Measurements from ENCODE around the gene CCDC3.

CCDC3 gene

DNA sequence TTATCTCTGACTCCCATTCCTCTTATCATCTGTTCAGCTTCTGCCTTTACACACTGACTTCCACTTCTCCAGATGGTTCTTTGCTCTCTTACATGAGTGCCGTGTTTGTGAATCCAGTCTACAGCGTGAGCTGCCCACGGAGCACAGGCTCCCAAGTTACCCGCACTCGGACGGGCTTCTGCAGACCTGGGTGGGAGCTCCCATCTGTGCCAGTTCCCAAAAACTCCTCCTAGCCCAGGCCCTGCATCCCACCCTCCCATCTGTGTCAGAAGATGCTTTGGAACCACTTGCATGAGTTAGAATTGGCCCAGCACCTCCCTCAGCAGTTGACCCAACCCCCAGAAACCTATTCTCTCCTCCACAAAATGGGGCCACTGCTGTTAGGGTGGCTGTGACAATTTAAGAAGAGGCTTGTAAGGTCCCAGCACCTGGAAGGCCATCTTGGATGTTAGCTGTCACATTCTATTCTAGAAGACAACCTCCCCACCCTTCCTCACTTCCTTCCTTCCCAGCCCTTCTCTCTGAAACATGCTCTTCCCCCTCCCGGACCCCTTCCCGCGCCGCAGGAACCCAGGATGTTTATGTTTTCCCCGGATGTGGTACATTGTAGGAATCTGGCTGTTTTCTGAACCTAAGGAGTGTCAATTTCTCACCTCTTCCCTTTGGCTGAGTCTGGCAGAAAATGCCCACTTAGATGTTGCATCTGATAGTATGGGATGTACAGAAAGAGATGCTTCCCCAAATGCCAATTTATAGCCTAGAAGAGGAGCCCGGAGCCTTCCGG lies 79.2 kb downstream of the CCDC3 start:
- DNase-seq (ENCODE audit: low read depth in 2 of 2), result no peak

GRCh38 chr10:12921163-12921562 lies 80.3 kb downstream of the CCDC3 start:
- no peak for DNase-seq (ENCODE audit: low read depth in 2 of 2)

DNA sequence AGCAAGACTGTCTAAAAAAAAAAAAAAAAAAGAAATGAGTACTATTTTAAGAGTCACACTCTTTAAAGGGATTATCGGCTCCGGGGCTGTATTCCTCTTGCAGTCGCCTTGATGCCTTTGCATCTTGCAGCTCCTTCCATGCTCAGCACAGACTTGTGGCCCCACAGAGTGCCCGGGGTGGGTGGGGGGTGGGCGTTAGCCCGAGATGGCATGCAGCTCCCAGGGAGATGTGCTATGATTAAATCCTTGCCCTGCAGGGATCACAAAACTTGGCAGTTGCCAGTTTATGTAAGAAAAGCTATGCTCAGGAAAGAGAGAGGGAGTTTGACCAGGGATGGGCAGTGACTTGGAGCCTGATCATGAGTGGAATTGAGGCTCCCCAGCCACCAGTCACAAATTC lies 81.9 kb downstream of the CCDC3 start:
- no peak for DNase-seq (ENCODE audit: low read depth in 2 of 2)

- no peak for DNase-seq (ENCODE audit: low read depth in 2 of 2)
These were observed 84.9 kb downstream of the CCDC3 start for GRCh38 chr10:12916587-12916986.

- DNase-seq (ENCODE audit: low read depth in 2 of 2), result no peak
These were observed 85.8 kb downstream of the CCDC3 start for GRCh38 chr10:12915637-12916168.

GRCh38 chr10:12914111-12914510 lies 87.4 kb downstream of the CCDC3 start:
- no peak for DNase-seq (ENCODE audit: low read depth in 2 of 2)

DNA sequence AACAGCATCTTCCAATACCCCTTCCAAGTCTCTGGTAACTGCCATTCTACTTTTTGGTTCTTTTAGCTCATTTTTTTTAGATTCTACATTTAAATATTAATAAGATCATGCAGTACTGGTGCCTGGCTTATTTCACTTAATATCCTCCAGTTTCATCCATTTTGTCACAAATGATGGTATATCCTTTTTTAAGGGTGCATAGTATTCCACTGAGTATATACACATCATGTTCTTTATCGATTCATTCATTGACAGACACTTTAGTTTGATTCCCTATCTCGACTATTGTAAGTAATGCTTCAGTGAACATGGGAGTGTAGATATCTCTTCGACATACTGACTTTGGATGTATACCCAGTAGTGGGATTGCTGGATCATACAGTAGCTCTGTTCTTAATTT lies 89.7 kb downstream of the CCDC3 start:
- DNase-seq (ENCODE audit: low read depth in 2 of 2), result no peak

DNA sequence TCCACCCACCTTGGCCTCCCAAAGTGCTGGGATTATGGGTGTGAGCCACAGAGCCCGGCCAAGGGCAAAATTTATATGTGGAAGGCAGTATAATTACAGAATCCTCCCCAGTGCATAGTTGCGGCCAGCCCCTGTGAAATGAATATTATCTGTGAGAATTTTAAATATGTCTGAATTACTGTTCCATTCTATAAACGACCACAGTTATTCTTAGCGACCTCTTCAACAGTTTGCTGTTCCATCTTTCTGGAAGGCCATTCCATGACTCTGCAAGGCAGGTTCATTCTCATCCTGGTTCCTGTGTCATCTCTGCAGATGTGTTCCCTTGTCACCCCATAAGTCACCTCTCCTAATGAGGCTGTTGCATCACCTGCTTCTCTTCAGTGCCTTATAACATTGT lies 90.7 kb downstream of the CCDC3 start:
- DNase-seq (ENCODE audit: low read depth in 2 of 2), result no peak

DNA sequence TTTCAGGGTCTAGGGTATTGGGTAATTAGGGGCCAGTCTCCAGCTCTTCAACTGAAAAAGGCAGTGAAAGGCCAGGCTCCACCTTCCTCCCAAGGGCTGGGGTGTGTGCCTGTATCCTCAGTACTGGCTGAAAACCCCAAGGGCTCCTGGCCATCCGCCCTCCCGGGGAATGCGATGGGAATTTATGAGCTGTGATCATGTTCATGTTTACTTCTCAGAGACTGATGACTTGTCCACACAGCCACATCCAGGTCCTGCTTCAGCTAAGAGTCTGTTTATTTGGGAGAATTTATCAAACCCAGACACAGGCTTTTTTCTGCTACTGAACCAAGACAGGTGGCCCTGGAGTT lies 91.7 kb downstream of the CCDC3 start:
- no peak for DNase-seq (ENCODE audit: low read depth in 2 of 2)

- no peak for DNase-seq (ENCODE audit: low read depth in 2 of 2)
These were observed 92.2 kb downstream of the CCDC3 start for GRCh38 chr10:12909182-12909835.

GRCh38 chr10:12908773-12909172 lies 92.7 kb downstream of the CCDC3 start:
- no peak for DNase-seq (ENCODE audit: low read depth in 2 of 2)

- no peak for DNase-seq (ENCODE audit: low read depth in 2 of 2)
These were observed 93.9 kb downstream of the CCDC3 start for GRCh38 chr10:12907656-12908055.

GRCh38 chr10:12906051-12906541 lies 95.4 kb downstream of the CCDC3 start:
- no peak for DNase-seq (ENCODE audit: low read depth in 2 of 2)

GRCh38 chr10:12905067-12905466 lies 96.4 kb downstream of the CCDC3 start:
- no peak for DNase-seq (ENCODE audit: low read depth in 2 of 2)

DNA sequence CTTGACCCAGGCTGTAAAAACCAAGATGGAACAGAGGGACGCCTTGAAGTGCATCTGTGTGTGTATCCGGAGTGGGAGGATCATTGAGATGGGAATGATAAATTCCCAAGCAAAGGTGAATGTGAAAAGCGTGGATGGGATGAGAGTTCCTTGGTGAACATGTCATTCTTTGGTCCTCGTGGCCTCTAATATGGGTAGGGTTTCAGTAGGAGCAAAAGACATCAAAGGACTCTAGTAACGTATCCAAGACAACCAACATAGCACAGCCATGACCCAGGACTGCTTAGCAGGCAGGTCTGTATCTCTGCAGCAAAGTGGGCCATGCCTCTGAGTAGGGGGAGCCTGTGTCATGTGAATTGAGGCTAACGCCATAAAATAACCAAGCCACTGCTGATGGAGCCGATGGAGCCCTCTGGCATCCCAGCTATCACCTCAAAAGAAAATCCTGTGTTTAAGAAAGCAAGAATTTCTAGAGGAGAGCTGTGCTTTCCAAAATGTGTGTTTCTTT lies 98.6 kb downstream of the CCDC3 start:
- no peak for DNase-seq (ENCODE audit: low read depth in 2 of 2)

DNA sequence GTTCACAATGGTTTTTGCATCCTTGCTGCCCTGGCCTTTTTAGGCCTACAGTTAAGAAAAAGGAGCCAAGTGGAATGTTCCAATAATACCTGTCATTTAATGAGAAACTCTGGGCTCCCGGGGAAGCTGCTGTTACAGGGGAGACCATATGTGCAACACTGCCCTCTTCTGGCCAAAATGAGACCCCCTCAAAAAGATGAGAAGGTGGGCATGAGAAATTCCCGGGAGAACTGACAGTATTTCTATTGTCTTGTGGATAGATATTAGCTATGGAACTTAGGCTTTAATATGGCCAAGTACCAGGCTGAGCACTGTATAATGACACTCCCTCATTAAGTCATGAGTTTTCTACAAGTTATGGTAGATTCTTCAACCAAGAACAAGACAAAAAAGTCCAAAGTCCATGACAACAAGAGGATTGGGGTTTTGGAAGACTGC lies 99.4 kb downstream of the CCDC3 start:
- peak; percentile 33 to 42 for DNase-seq (ENCODE audit: low read depth in 2 of 2)

DNA sequence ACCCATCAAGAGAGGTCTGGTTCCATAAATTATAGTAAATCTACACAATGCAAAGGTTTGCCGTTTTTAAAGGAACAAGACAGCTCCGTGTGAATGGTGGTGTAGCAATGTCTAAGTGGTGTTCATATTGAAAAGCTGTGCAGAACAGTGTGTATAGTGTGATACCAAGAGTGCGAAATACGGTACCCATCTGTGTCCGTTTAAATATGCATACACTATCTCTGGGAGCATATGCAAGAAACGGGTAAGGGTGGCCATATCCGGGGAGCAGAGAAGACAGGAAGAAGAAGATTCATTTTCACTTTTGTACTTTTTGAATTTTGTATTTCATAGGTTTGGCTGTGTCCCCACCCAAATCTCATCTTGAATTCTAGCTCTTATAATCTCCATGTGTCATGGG lies 102.0 kb downstream of the CCDC3 start:
- no peak for DNase-seq (ENCODE audit: low read depth in 2 of 2)

GRCh38 chr10:12898271-12898670 lies 103.2 kb downstream of the CCDC3 start:
- DNase-seq (ENCODE audit: low read depth in 2 of 2), result no peak

GRCh38 chr10:12897278-12897677 lies 104.2 kb downstream of the CCDC3 start:
- no peak for DNase-seq (ENCODE audit: low read depth in 2 of 2)

DNA sequence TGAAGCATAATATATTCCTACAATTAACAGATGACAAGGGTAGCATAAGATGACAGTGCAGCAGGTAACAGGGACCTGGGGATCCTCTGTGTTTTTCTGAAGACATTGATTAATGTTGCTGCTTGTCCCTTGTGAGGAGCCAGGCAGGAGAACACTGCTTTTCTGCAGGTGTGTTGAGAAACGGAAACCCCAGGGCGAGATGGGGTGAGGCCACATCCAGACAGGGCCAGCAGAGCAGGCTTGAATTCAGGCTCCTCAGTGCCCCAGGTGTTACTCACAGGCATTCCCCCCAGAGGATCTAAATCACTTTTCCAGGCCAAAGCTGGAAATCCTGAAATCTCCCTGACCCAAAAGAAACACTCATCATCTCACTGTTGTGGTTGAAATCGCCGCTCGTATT lies 105.3 kb downstream of the CCDC3 start:
- no peak for DNase-seq (ENCODE audit: low read depth in 2 of 2)

- no peak for DNase-seq (ENCODE audit: low read depth in 2 of 2)
These were observed 108.6 kb downstream of the CCDC3 start for GRCh38 chr10:12892924-12893323.

- DNase-seq (ENCODE audit: low read depth in 2 of 2), result no peak
These were observed 110.6 kb downstream of the CCDC3 start for GRCh38 chr10:12890958-12891357.

GRCh38 chr10:12888470-12888869 lies 113.0 kb downstream of the CCDC3 start:
- DNase-seq (ENCODE audit: low read depth in 2 of 2), result no peak
